HEK293T (cell line): ENCODE results near the gene EML4.

Experiments
- ARNT ChIP-seq: fragments of 450-650 bp; IDR thresholded peaks from 2 replicates; pipeline ENCODE4 v1.6.1; 2017; ENCODE audit warnings: mild to moderate bottlenecking
- BHLHE40 ChIP-seq: fragments of 450-650 bp; IDR thresholded peaks from 2 replicates; pipeline ENCODE4 v1.6.1; 2016; ENCODE audit warnings: mild to moderate bottlenecking, moderate library complexity, borderline replicate concordance
- CTBP1 ChIP-seq: fragments of 450-650 bp; IDR thresholded peaks from 2 replicates; pipeline ENCODE4 v1.6.1; 2016; ENCODE audit warnings: borderline replicate concordance
- ELF4 ChIP-seq: fragments of 450-650 bp; IDR thresholded peaks from 2 replicates; pipeline ENCODE4 v1.6.1; 2017; ENCODE audit warnings: antibody characterized with exemption
- FOXM1 ChIP-seq: fragments of 450-650 bp; IDR thresholded peaks from 2 replicates; pipeline ENCODE4 v1.6.1; 2017; ENCODE audit warnings: mild to moderate bottlenecking, borderline replicate concordance
- SP1 ChIP-seq: fragments of 450-650 bp; IDR thresholded peaks from 2 replicates; pipeline ENCODE4 v1.6.1; 2017
- ZNF384 ChIP-seq: fragments of 450-650 bp; IDR thresholded peaks from 2 replicates; pipeline ENCODE4 v1.6.1; 2016

DNA sequence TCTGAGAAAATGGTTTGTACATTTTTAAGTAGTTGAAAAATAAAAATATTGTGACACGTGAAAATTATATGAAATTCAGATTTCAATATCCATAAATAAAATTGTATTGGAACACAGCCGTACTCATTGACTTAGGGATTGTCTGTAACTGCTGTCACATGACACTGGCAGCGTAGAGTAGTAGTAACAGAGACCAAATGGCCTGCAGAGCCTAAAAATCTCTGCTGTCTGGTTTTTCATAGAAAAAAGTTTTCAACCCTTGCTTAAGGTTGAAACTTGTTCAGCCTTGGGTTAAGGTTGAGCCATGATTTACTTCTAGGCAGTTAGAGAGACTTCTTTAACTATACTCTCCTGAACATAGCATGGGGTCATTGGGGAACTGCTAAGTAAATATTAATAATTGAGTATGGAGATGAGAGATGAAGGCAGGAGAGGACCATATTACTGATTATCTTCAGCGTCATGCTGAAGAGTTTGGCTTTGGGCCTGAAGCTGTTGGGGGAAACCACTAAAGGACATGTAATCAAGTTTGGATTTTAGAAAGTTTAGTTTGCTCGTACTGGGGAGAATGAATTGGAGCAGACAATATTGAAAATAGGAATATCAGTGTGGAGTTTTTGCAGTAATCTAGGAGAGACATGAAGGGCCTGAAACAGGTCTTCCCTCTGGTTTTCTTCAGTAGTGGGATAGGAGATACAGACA is 16.2 kb downstream of the EML4 start:
- TF ChIP-seq BHLHE40 (no peak), CTBP1 (no peak), ELF4 (no peak), FOXM1 (no peak), ZNF384 (no peak), SP1 (no peak), ARNT (no peak)
